Esophagus squamous epithelium (tissue), 5 donors: ENCODE results near the gene RPTOR. TPM values are rescaled to one million over a fixed set of nuclear protein-coding genes. Genes with fewer than 3 reads are reported as not detected.
A peak's percentile ranks its signal among the peaks of the same experiment; 100 is the strongest.

Source experiments
- DNase-seq: peaks from one replicate; lab custom pipeline; 2025; lab: John Stamatoyannopoulos, UW
- H3K27ac ChIP-seq, 4 donors: fragments of 200-600 bp; sonication (generic); one replicate each; pipeline ENCODE4 v1.5.1; 2016 to 2019; ENCODE audit warnings: mild to moderate bottlenecking in 1 of 4
- H3K27me3 ChIP-seq, 4 donors: fragments of 200-600 bp; sonication (generic); 1 replicate in 3 of 4; 2 replicates in 1 of 4; pipeline versions ENCODE4 v1.5.1 to v1.6.0; 2017 to 2021; ENCODE audit warnings: antibody characterized with exemption in 1 of 4
- H3K36me3 ChIP-seq, 3 donors: fragments of 200-600 bp; sonication (generic); one replicate each; pipeline ENCODE4 v1.5.1; 2016 to 2019
- H3K4me1 ChIP-seq, 3 donors: fragments of 200-600 bp; sonication (generic); one replicate each; pipeline ENCODE4 v1.5.1; 2017 to 2019
- H3K4me3 ChIP-seq, 4 donors: fragments of 200-600 bp; sonication (generic); 1 replicate in 3 of 4; 2 replicates in 1 of 4; pipeline ENCODE4 v1.5.1; 2016 to 2019; ENCODE audit warnings: mild to moderate bottlenecking in 2 of 4, moderate library complexity in 1 of 4
- H3K9me3 ChIP-seq, 3 donors: fragments of 200-600 bp; sonication (generic); one replicate each; pipeline ENCODE4 v1.5.1; 2016 to 2019
- POLR2A ChIP-seq, 4 donors: fragments of 450-650 bp; IDR thresholded peaks; one replicate each; pipeline ENCODE4 v1.6.1; 2017; ENCODE audit warnings: antibody characterized with exemption in 4 of 4, mild to moderate bottlenecking in 4 of 4, moderate library complexity in 3 of 4
- WGBS, 2 donors: methylation state at CpG; one replicate each; pipeline ENCODE4 v1.1.5; 2018; 5-methylcytosine and 5-hydroxymethylcytosine counted together
- intact Hi-C: fragments of 100-400 bp; cut with DNase I; formaldehyde crosslinking; loops from one replicate; pipeline ENCODE4 v1.15.0; 2022
- total RNA-seq, 4 donors: library from RNA; depleted of rRNA; stranded (reverse); fragments of >200 nt; gene quantifications; one replicate each; pipeline ENCODE4 v1.1.0, GENCODE V29; 2016
- TF ChIP-seq, protein P1 (sequence below), 6 experiments: fragments of 450-650 bp in 4 of 6; fragments of 200-600 bp in 2 of 6; sonication (generic) in 2 of 6; IDR thresholded peaks; one replicate each; pipeline ENCODE4 v1.5.1; 2016 to 2019; ENCODE audit warnings: antibody characterized with exemption in 6 of 6, mild to moderate bottlenecking in 4 of 6, moderate library complexity in 4 of 6
- donor health status: DM: yes; HTN: yes; CAD: no.

The RPTOR gene
- total RNA-seq, 4 donors from 2014 or later, result 11.7 to 27.8 (median 22.8) TPM

- intact Hi-C loops, result no loop called here
- no peaks in the 10 kb centered on the region for H3K9me3 ChIP-seq
- no peak for DNase-seq
- TF ChIP-seq POLR2A (IDR thresholded peaks at IDR 0.05), result no peak
- TF ChIP-seq, protein P1, sequence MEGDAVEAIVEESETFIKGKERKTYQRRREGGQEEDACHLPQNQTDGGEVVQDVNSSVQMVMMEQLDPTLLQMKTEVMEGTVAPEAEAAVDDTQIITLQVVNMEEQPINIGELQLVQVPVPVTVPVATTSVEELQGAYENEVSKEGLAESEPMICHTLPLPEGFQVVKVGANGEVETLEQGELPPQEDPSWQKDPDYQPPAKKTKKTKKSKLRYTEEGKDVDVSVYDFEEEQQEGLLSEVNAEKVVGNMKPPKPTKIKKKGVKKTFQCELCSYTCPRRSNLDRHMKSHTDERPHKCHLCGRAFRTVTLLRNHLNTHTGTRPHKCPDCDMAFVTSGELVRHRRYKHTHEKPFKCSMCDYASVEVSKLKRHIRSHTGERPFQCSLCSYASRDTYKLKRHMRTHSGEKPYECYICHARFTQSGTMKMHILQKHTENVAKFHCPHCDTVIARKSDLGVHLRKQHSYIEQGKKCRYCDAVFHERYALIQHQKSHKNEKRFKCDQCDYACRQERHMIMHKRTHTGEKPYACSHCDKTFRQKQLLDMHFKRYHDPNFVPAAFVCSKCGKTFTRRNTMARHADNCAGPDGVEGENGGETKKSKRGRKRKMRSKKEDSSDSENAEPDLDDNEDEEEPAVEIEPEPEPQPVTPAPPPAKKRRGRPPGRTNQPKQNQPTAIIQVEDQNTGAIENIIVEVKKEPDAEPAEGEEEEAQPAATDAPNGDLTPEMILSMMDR (IDR thresholded peaks at IDR 0.05), result no peak
- no peaks in the 10 kb centered on the region for H3K27me3 ChIP-seq
- no peak overlapping the region for H3K27ac ChIP-seq
- H3K36me3 ChIP-seq, result peaks cover 0 to 86% (median 0%) of the 10 kb centered on the region in 3 donors
- 88 to 92% methylated on average over 7 to 21 of the region's 33 CpGs for WGBS, 2 donors
- H3K4me3 ChIP-seq, result no peak overlapping the region
- peaks cover 0 to 13% (median 5%) of the 10 kb centered on the region in 3 donors for H3K4me1 ChIP-seq
Observed at GRCh38 chr17:80917716-80918560, 373.3 kb downstream of the RPTOR start.

DNA sequence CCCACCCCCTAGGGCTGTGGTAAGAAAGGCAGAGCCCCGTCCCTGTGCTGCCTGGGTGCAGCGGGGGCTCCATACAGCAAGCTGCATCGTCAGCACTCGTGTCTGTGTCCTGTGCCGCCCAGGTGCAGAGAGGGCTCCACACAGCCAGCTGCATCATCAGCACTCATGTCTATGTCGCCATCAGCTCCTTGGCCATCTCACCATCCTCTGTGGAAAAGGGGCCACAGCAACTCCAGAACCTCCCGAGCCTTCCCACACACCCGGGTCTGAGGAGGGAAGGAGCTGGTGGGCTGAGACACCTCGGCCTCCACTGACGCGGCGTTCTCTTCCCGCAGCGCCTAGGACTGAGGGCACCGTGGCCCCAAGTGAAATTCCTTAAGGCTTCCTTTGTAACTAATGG is 374.1 kb downstream of the RPTOR start:
- Histone ChIP-seq H3K9me3 (no peaks in the 10 kb centered on the region), H3K27me3 (no peaks in the 10 kb centered on the region), H3K36me3 (peaks cover 0 to 86% (median 0%) of the 10 kb centered on the region in 3 donors), H3K4me3 (no peak overlapping the region), H3K27ac (no peak overlapping the region), H3K4me1 (peaks cover 0 to 13% (median 5%) of the 10 kb centered on the region in 3 donors)
- DNase-seq, result no peak
- 88 to 93% methylated on average over 13 of the region's 15 CpGs for WGBS, 2 donors
- intact Hi-C loops, result no loop called here
- TF ChIP-seq, protein P1 (IDR thresholded peaks at IDR 0.05), result no peak
- no peak for TF ChIP-seq POLR2A (IDR thresholded peaks at IDR 0.05)

DNA sequence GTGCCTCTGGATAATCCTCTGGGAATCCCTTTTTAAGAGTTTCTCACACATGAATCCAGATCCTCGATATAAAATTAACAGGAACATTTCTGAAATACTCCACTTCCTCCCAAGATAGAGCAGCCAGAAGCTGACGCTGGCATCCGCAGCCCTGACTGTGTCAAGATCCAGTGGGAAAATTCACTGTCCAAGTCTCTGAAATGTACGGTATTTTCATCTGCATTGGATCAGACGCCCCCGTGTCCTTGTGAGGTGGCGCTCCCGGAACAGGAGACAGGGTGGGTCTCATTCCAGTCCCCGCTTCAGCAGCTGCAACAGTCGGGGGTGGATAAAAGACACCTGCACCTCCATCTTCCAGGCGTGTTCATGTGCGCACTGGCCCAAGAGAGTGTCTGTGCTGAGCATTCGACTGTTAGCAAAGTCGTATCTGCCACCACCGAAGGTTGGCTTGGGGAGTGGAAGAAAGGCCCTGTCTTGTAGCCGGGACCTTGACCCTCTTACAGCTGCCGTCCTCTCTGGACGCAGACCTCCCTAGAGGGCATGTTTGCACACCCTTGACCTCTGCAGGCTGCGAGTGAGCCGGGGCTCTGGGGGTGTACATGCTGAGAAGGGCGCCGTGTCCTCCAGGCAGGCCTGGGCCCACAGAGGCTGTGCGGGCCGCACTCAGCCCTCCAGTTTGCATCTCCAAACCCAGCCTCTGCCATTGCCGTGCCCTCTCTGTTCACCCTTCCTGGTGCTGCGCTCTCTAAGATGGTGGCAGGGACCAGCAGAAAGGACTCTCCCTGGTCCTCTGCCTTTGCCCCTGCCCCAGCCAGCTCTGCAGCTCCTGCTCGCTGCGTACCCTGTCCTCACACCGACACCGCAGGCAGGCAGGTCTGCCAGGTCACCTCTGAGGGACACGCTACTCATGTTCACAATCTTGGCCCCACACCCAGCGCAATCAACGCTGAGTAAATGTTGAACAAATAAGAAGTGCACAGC is 375.0 kb downstream of the RPTOR start:
- DNase-seq, result no peak
- H3K4me1 ChIP-seq, result peaks cover 0 to 13% (median 5%) of the 10 kb centered on the region in 3 donors
- H3K9me3 ChIP-seq, result no peaks in the 10 kb centered on the region
- H3K36me3 ChIP-seq, result peaks cover 0 to 88% (median 4%) of the 10 kb centered on the region in 3 donors
- 73 to 92% methylated on average over 14 to 23 of the region's 33 CpGs for WGBS, 2 donors
- peak overlapping the region in 2 of 4 donors; percentile 5 to 54 for H3K27ac ChIP-seq
- H3K4me3 ChIP-seq, result no peak overlapping the region
- H3K27me3 ChIP-seq, result no peaks in the 10 kb centered on the region
- no peak for TF ChIP-seq POLR2A (IDR thresholded peaks at IDR 0.05)
- TF ChIP-seq, protein P1 (IDR thresholded peaks at IDR 0.05), result no peak
- intact Hi-C loops, result no loop called here

- Histone ChIP-seq H3K27ac (no peak overlapping the region), H3K9me3 (no peaks in the 10 kb centered on the region), H3K36me3 (peaks cover 4 to 92% (median 6%) of the 10 kb centered on the region in 3 donors), H3K4me3 (no peak overlapping the region), H3K27me3 (no peaks in the 10 kb centered on the region), H3K4me1 (peaks cover 0 to 13% (median 5%) of the 10 kb centered on the region in 3 donors)
- intact Hi-C loops, result no loop called here
- no peak for DNase-seq
- 86 to 92% methylated on average over 17 to 18 of the region's 18 CpGs for WGBS, 2 donors
- no peak for TF ChIP-seq POLR2A (IDR thresholded peaks at IDR 0.05)
- TF ChIP-seq, protein P1 (IDR thresholded peaks at IDR 0.05), result no peak
Observed at GRCh38 chr17:80920441-80920840, 375.8 kb downstream of the RPTOR start.
